A673 (cell line): ENCODE data around the gene SLC6A12. TPM values are rescaled to one million over a fixed set of nuclear protein-coding genes. Genes with fewer than 3 reads are reported as not detected.

Experiments used
- BruUV-seq: library from RNA; stranded (reverse); fragments of 400-500 nt; replicated peaks from 2 replicates; lab custom pipeline; 2021; lab: Mats Ljungman, UMichigan
- CTCF ChIA-PET: fragments of 300-600 bp; sonication (Branson Sonifier 250); formaldehyde crosslinking; loops from one replicate; lab custom pipeline; 2022; ENCODE audit warnings: antibody characterized with exemption; lab: Charles Lee
- POLR2A ChIA-PET: fragments of 300-600 bp; sonication (Branson Sonifier 250); formaldehyde crosslinking; loops from one replicate; lab custom pipeline; 2022; ENCODE audit warnings: antibody characterized with exemption; ENCODE audit not compliant: low non-redundant PET; lab: Charles Lee
- DNase-seq: peaks from one replicate; pipeline ENCODE4 v3.0.0-alpha.2; 2015; ENCODE audit warnings: low spot score
- H3K27ac ChIP-seq: fragments of 200-600 bp; sonication (generic); 2 replicates; pipeline ENCODE4 v1.5.1; 2016; ENCODE audit warnings: mixed run types, low read depth, mild to moderate bottlenecking, mixed read lengths, antibody characterized with exemption, low read length; ENCODE audit not compliant: poor library complexity, severe bottlenecking
- H3K27me3 ChIP-seq: fragments of 200-600 bp; sonication (generic); replicated peaks from 2 replicates; pipeline ENCODE4 v1.6.1; 2017; ENCODE audit warnings: mixed run types, low read depth, mild to moderate bottlenecking, mixed read lengths, antibody characterized with exemption, low read length; ENCODE audit not compliant: insufficient read depth, poor library complexity
- H3K36me3 ChIP-seq: fragments of 200-600 bp; sonication (generic); 2 replicates; pipeline ENCODE4 v1.6.1; 2016; ENCODE audit warnings: mixed run types, mild to moderate bottlenecking, mixed read lengths, antibody characterized with exemption, low read length; ENCODE audit not compliant: insufficient read depth, poor library complexity, severe bottlenecking
- H3K4me1 ChIP-seq: fragments of 200-600 bp; sonication (generic); 2 replicates; pipeline ENCODE4 v1.6.1; 2017; ENCODE audit warnings: mixed run types, mild to moderate bottlenecking, mixed read lengths, antibody characterized with exemption, low read length; ENCODE audit not compliant: insufficient read depth, poor library complexity, severe bottlenecking
- H3K4me3 ChIP-seq: fragments of 200-600 bp; sonication (generic); 2 replicates; pipeline ENCODE4 v1.5.1; 2016; ENCODE audit warnings: low read depth, mixed run types, mild to moderate bottlenecking, mixed read lengths, low read length; ENCODE audit not compliant: poor library complexity, severe bottlenecking
- H3K9me3 ChIP-seq: fragments of 200-600 bp; sonication (generic); 2 replicates; pipeline ENCODE4 v1.6.1; 2016; ENCODE audit warnings: mixed run types, low read depth, mild to moderate bottlenecking, mixed read lengths, antibody characterized with exemption, low read length; ENCODE audit not compliant: poor library complexity, severe bottlenecking
- EZH2 ChIP-seq: fragments of 200-600 bp; sonication (generic); IDR thresholded peaks from 2 replicates; pipeline ENCODE4 v1.6.1; 2017; ENCODE audit warnings: borderline replicate concordance, low read depth, mild to moderate bottlenecking, mixed read lengths, antibody characterized with exemption, low read length; ENCODE audit not compliant: poor library complexity, severe bottlenecking
- intact Hi-C: fragments of 100-400 bp; cut with micrococcal nuclease; formaldehyde crosslinking; loops from one replicate; pipeline ENCODE4 v1.10.0; 2022; ENCODE audit not compliant: unreplicated experiment
- total RNA-seq: library from RNA; stranded (reverse); gene quantifications from 2 replicates; pipeline ENCODE4 v1.2.3, GENCODE V29; 2021
- TF ChIP-seq, protein P1 (sequence below): fragments of 300-800, 200-600 bp; sonication (generic); conservative IDR thresholded peaks from 2 replicates; pipeline ENCODE4 v1.5.1; 2017; ENCODE audit warnings: low read depth, mild to moderate bottlenecking, antibody characterized with exemption, low read length, moderate library complexity, mixed read lengths

Gene SLC6A12
- total RNA-seq, 1 experiment from 2014 or later = not detected

DNA sequence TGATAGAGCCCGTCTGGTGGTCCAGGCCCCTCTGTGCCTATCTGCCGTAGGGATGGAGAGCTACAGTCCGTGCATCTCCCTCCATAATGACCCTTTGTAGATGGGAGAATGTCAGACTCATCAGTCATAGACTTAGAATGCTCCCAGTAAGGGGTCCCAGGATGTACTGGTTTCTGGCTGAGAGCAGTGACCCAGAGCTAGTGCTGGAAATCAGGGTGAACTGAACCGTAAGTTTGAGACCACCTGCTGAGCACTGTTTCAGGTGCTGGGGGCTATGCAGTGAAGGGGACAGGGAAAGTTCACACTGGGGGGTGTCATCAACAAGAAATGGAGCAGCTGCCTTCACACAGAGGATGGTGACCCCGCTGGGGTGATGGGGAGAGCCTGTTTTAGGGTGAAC lies 34.1 kb downstream of the SLC6A12 start:
- Histone ChIP-seq H3K36me3 (no peaks in the 10 kb centered on the region), H3K27me3 (no peaks in the 10 kb centered on the region), H3K27ac (no peak overlapping the region), H3K4me1 (no peaks in the 10 kb centered on the region), H3K4me3 (no peak overlapping the region), H3K9me3 (no peaks in the 10 kb centered on the region)
- intact Hi-C loops = no loop called here
- ChIA-PET POLR2A (no interaction called here), CTCF (no interaction called here)
- TF ChIP-seq, protein P1, sequence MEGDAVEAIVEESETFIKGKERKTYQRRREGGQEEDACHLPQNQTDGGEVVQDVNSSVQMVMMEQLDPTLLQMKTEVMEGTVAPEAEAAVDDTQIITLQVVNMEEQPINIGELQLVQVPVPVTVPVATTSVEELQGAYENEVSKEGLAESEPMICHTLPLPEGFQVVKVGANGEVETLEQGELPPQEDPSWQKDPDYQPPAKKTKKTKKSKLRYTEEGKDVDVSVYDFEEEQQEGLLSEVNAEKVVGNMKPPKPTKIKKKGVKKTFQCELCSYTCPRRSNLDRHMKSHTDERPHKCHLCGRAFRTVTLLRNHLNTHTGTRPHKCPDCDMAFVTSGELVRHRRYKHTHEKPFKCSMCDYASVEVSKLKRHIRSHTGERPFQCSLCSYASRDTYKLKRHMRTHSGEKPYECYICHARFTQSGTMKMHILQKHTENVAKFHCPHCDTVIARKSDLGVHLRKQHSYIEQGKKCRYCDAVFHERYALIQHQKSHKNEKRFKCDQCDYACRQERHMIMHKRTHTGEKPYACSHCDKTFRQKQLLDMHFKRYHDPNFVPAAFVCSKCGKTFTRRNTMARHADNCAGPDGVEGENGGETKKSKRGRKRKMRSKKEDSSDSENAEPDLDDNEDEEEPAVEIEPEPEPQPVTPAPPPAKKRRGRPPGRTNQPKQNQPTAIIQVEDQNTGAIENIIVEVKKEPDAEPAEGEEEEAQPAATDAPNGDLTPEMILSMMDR = no peak
- no peak for TF ChIP-seq EZH2
- no peak for DNase-seq
- no TSS peak for BruUV-seq

- Histone ChIP-seq H3K27me3 (no peaks in the 10 kb centered on the region), H3K27ac (no peak overlapping the region), H3K36me3 (no peaks in the 10 kb centered on the region), H3K4me3 (no peak overlapping the region), H3K4me1 (no peaks in the 10 kb centered on the region), H3K9me3 (no peaks in the 10 kb centered on the region)
- peak; percentile 29 for DNase-seq
- intact Hi-C loops = no loop called here
- no peak for TF ChIP-seq EZH2
- TF ChIP-seq, protein P1 = no peak
- ChIA-PET CTCF (no interaction called here), POLR2A (no interaction called here)
- BruUV-seq = no TSS peak
Measured at GRCh38 chr12:179131-179884, 34.6 kb downstream of the SLC6A12 start.

GRCh38 chr12:178829-179109 lies 35.2 kb downstream of the SLC6A12 start:
- TF ChIP-seq, protein P1 = no peak
- no peak for TF ChIP-seq EZH2
- ChIA-PET CTCF (no interaction called here), POLR2A (no interaction called here)
- DNase-seq = no peak
- BruUV-seq = no TSS peak
- Histone ChIP-seq H3K4me3 (no peak overlapping the region), H3K9me3 (no peaks in the 10 kb centered on the region), H3K36me3 (no peaks in the 10 kb centered on the region), H3K4me1 (no peaks in the 10 kb centered on the region), H3K27me3 (no peaks in the 10 kb centered on the region), H3K27ac (no peak overlapping the region)
- intact Hi-C loops = no loop called here
